Measurements from ENCODE around the gene LANCL2. TPM values are rescaled to one million over a fixed set of nuclear protein-coding genes. Genes with fewer than 3 reads are reported as not detected.

LANCL2 gene
- total and polyA plus RNA-seq, 4 donors = 6.2 to 11.9 (median 10.8) TPM

DNA sequence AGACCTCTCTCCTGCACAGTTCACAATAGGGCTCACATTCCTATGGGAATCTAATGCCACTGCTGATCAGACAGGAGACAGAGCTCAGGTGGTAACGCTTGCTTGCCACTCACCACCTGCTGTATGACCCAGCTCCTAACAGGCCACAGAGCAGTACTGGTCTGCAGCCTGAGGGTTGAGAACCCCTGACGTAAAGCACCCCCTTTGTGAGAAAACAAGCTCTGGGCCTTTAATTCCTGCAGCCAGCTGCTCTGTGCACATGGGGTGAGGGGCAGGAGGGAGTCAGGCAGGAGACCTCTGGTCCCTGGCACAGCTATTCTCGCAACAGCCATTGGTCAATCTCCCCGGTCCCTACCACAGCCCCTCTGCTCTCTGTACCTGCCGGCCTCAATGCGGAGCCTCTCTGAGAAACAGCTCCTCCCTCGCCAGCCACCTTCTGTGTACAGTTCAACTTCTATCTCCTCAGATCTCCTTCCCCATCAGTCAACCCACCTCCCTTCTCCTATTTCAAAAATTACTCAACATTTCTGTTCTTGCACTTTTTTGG, 102.0 kb downstream of the LANCL2 start:
- Histone ChIP-seq H3K27ac (ENCODE audit: low read depth in 1 of 2, low read length in 2 of 2) (no peak overlapping the region), H3K4me3 (ENCODE audit: low read depth in 1 of 3, low read length in 3 of 3) (no peak overlapping the region), H3K27me3 (ENCODE audit: control insufficient read depth in 4 of 4, insufficient read depth in 4 of 4, low read length in 3 of 4) (no peaks in the 10 kb centered on the region), H3K4me1 (ENCODE audit: control insufficient read depth in 4 of 4, insufficient read depth in 4 of 4, low read length in 3 of 4) (no peaks in the 10 kb centered on the region), H3K9ac (ENCODE audit: low read depth in 1 of 2, low read length in 2 of 2) (no peak overlapping the region), H3K36me3 (ENCODE audit: control insufficient read depth in 4 of 4, insufficient read depth in 3 of 4, low read depth in 1 of 4, low read length in 3 of 4) (peaks cover 0 to 5% (median under 1%) of the 10 kb centered on the region in 4 donors), H3K9me3 (ENCODE audit: control insufficient read depth in 4 of 4, low read length in 3 of 4) (peaks cover 0 to 2% (median 0%) of the 10 kb centered on the region in 4 donors)
- no peak for DNase-seq (ENCODE audit: low spot score)
- 98% methylated on average over 7 of the region's 7 CpGs for WGBS
- TF ChIP-seq JUND (IDR thresholded peaks at IDR 0.05) = no peak
- no peak for TF ChIP-seq FOXA2 (IDR thresholded peaks at IDR 0.05)

DNA sequence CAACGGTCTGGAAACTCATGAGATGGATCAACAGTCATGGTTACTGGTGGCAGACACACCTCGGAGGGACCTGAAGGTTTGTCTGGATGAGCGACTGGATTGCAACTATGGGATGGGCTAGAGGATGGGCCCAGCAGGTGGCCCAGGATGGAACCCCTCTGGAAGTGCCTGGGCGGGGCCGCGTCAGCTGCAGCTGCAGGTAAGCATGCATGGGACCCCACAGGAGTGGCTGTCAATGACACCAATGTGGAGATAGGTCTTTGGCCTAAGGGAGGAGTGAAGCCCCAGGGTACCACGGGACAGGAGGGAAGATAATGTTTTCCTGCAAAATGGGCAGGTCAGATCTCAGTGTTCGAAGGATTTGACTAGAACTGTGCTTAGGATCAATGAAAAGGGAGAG, 103.4 kb downstream of the LANCL2 start:
- Histone ChIP-seq H3K27ac (ENCODE audit: low read depth in 1 of 2, low read length in 2 of 2) (no peak overlapping the region), H3K27me3 (ENCODE audit: control insufficient read depth in 4 of 4, insufficient read depth in 4 of 4, low read length in 3 of 4) (no peaks in the 10 kb centered on the region), H3K4me1 (ENCODE audit: control insufficient read depth in 4 of 4, insufficient read depth in 4 of 4, low read length in 3 of 4) (no peaks in the 10 kb centered on the region), H3K36me3 (ENCODE audit: control insufficient read depth in 4 of 4, insufficient read depth in 3 of 4, low read depth in 1 of 4, low read length in 3 of 4) (peaks cover 0 to 7% (median 2%) of the 10 kb centered on the region in 4 donors), H3K4me3 (ENCODE audit: low read depth in 1 of 3, low read length in 3 of 3) (no peak overlapping the region), H3K9me3 (ENCODE audit: control insufficient read depth in 4 of 4, low read length in 3 of 4) (peaks cover 0 to under 1% (median 0%) of the 10 kb centered on the region in 4 donors), H3K9ac (ENCODE audit: low read depth in 1 of 2, low read length in 2 of 2) (no peak overlapping the region)
- no peak for TF ChIP-seq SP1 (IDR thresholded peaks at IDR 0.05)
- TF ChIP-seq HNF4G (IDR thresholded peaks at IDR 0.05) = no peak
- TF ChIP-seq HNF4A (conservative IDR thresholded peaks at IDR 0.05) = no peak
- TF ChIP-seq, protein P1, sequence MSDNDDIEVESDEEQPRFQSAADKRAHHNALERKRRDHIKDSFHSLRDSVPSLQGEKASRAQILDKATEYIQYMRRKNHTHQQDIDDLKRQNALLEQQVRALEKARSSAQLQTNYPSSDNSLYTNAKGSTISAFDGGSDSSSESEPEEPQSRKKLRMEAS (IDR thresholded peaks at IDR 0.05) = no peak
- no peak for TF ChIP-seq JUND (IDR thresholded peaks at IDR 0.05)
- TF ChIP-seq EGR1 (IDR thresholded peaks at IDR 0.05; ENCODE audit: low read depth in 2 of 2) = no peak
- TF ChIP-seq RXRA (IDR thresholded peaks at IDR 0.05) = no peak
- TF ChIP-seq, protein P2, sequence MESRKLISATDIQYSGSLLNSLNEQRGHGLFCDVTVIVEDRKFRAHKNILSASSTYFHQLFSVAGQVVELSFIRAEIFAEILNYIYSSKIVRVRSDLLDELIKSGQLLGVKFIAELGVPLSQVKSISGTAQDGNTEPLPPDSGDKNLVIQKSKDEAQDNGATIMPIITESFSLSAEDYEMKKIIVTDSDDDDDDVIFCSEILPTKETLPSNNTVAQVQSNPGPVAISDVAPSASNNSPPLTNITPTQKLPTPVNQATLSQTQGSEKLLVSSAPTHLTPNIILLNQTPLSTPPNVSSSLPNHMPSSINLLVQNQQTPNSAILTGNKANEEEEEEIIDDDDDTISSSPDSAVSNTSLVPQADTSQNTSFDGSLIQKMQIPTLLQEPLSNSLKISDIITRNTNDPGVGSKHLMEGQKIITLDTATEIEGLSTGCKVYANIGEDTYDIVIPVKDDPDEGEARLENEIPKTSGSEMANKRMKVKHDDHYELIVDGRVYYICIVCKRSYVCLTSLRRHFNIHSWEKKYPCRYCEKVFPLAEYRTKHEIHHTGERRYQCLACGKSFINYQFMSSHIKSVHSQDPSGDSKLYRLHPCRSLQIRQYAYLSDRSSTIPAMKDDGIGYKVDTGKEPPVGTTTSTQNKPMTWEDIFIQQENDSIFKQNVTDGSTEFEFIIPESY (IDR thresholded peaks at IDR 0.05) = no peak
- TF ChIP-seq, protein P3, sequence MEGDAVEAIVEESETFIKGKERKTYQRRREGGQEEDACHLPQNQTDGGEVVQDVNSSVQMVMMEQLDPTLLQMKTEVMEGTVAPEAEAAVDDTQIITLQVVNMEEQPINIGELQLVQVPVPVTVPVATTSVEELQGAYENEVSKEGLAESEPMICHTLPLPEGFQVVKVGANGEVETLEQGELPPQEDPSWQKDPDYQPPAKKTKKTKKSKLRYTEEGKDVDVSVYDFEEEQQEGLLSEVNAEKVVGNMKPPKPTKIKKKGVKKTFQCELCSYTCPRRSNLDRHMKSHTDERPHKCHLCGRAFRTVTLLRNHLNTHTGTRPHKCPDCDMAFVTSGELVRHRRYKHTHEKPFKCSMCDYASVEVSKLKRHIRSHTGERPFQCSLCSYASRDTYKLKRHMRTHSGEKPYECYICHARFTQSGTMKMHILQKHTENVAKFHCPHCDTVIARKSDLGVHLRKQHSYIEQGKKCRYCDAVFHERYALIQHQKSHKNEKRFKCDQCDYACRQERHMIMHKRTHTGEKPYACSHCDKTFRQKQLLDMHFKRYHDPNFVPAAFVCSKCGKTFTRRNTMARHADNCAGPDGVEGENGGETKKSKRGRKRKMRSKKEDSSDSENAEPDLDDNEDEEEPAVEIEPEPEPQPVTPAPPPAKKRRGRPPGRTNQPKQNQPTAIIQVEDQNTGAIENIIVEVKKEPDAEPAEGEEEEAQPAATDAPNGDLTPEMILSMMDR (IDR thresholded peaks at IDR 0.05; ENCODE audit: low read depth, low read length, missing input control) = no peak
- no peak for TF ChIP-seq NR2F2 (IDR thresholded peaks at IDR 0.05)
- no peak for TF ChIP-seq RAD21 (IDR thresholded peaks at IDR 0.05)
- TF ChIP-seq FOXA1 (IDR thresholded peaks at IDR 0.05) = no peak
- TF ChIP-seq, protein P4, sequence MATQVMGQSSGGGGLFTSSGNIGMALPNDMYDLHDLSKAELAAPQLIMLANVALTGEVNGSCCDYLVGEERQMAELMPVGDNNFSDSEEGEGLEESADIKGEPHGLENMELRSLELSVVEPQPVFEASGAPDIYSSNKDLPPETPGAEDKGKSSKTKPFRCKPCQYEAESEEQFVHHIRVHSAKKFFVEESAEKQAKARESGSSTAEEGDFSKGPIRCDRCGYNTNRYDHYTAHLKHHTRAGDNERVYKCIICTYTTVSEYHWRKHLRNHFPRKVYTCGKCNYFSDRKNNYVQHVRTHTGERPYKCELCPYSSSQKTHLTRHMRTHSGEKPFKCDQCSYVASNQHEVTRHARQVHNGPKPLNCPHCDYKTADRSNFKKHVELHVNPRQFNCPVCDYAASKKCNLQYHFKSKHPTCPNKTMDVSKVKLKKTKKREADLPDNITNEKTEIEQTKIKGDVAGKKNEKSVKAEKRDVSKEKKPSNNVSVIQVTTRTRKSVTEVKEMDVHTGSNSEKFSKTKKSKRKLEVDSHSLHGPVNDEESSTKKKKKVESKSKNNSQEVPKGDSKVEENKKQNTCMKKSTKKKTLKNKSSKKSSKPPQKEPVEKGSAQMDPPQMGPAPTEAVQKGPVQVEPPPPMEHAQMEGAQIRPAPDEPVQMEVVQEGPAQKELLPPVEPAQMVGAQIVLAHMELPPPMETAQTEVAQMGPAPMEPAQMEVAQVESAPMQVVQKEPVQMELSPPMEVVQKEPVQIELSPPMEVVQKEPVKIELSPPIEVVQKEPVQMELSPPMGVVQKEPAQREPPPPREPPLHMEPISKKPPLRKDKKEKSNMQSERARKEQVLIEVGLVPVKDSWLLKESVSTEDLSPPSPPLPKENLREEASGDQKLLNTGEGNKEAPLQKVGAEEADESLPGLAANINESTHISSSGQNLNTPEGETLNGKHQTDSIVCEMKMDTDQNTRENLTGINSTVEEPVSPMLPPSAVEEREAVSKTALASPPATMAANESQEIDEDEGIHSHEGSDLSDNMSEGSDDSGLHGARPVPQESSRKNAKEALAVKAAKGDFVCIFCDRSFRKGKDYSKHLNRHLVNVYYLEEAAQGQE (IDR thresholded peaks at IDR 0.05) = no peak
- TF ChIP-seq FOXA2 (IDR thresholded peaks at IDR 0.05) = no peak
- no peak for TF ChIP-seq TAF1 (conservative IDR thresholded peaks at IDR 0.05)
- no peak for TF ChIP-seq GABPA (IDR thresholded peaks at IDR 0.05 in 1 of 2, conservative IDR thresholded peaks at IDR 0.05 in 1 of 2)
- TF ChIP-seq, protein P5, sequence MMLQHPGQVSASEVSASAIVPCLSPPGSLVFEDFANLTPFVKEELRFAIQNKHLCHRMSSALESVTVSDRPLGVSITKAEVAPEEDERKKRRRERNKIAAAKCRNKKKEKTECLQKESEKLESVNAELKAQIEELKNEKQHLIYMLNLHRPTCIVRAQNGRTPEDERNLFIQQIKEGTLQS (IDR thresholded peaks at IDR 0.05) = no peak
- TF ChIP-seq YY1 (IDR thresholded peaks at IDR 0.05) = no peak
- no peak for DNase-seq (ENCODE audit: low spot score)
- 98% methylated on average over 8 of the region's 8 CpGs for WGBS
